ENCODE results near the gene JAZF1. TPM values are rescaled to one million over a fixed set of nuclear protein-coding genes. Genes with fewer than 3 reads are reported as not detected.

JAZF1 gene
- total RNA-seq, 1 experiment from 2014 or later, result 36.6 TPM

GRCh38 chr7:27965650-27966049 lies 214.9 kb downstream of the JAZF1 start:
- Histone ChIP-seq H3K27me3 (replicated peaks) (no peaks in the 10 kb centered on the region), H3K4me1 (replicated peaks) (peaks cover 13% of the 10 kb centered on the region), H3K4me3 (no peak overlapping the region), H3K36me3 (peaks cover 4% of the 10 kb centered on the region; the same call in 1 of the 2 replicates), H3K9me3 (replicated peaks) (no peaks in the 10 kb centered on the region), H3K27ac (no peak overlapping the region)
- no peak for DNase-seq (ENCODE audit: low read depth in 1 of 2, low spot score in 2 of 2)

DNA sequence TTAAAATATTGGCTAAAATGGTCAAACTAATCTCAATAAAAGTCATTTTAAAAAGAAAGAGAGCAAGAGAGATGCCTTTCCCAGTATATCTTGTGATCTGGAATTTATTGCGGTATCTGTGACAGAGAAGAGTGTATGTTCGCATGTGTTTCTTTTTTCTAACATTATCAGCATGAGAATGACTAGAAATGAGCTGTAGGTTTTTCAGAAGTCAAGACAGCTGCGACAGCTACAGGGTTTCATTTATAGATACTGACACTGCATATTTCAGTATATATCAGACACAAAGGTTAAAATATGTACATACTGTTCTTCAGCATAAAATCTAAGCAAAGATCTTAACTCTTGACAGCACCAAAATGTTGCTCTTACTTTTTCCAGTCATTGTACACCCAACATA lies 215.8 kb downstream of the JAZF1 start:
- Histone ChIP-seq H3K9me3 (replicated peaks) (no peaks in the 10 kb centered on the region), H3K27me3 (replicated peaks) (no peaks in the 10 kb centered on the region), H3K27ac (no peak overlapping the region), H3K4me1 (replicated peaks) (peaks cover 13% of the 10 kb centered on the region), H3K36me3 (peaks cover 4% of the 10 kb centered on the region; the same call in 1 of the 2 replicates), H3K4me3 (no peak overlapping the region)
- no peak for DNase-seq (ENCODE audit: low read depth in 1 of 2, low spot score in 2 of 2)

DNA sequence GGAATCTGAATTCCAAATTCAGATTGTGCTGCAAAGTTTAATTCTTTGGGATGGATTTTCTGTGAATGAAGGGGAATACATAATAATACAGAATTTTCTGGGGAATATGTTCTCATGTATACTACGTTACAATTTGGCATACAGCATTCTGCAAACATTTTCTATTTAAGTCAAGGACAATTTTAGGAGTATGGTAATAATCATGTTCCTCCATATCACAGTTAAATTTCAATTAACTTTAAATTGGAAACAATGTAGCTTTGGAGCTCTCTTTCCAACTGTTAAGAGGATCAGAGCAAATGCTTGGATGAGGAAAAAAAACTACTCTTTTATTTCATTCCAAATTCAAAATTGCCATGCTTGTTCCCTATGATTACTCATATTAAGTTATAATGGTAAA lies 217.5 kb downstream of the JAZF1 start:
- Histone ChIP-seq H3K4me3 (no peak overlapping the region), H3K9me3 (replicated peaks) (no peaks in the 10 kb centered on the region), H3K27me3 (replicated peaks) (no peaks in the 10 kb centered on the region), H3K36me3 (no peaks in the 10 kb centered on the region), H3K27ac (no peak overlapping the region), H3K4me1 (replicated peaks) (peaks cover 13% of the 10 kb centered on the region)
- DNase-seq (ENCODE audit: low read depth in 1 of 2, low spot score in 2 of 2), result no peak

DNA sequence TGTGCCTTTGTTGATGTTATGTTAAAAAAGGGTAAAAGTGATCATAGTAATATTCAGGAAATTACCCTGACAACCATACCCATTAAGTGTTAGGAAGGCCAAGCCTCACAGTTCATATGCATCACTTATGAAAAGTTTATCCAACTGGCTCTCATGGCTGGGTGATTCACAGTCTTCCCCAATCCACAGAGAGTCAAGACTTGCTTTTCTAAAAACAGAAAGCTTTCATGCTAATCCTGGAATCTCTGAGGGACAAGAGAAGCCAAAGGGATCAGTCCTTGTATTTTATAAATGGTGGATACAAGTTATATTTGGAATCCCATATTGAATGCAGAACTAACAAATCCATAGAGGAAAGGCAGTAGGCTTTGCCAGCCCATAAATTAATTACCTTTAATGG lies 218.3 kb downstream of the JAZF1 start:
- Histone ChIP-seq H3K27me3 (replicated peaks) (no peaks in the 10 kb centered on the region), H3K4me3 (no peak overlapping the region), H3K27ac (no peak overlapping the region), H3K9me3 (replicated peaks) (no peaks in the 10 kb centered on the region), H3K4me1 (replicated peaks) (peaks cover 13% of the 10 kb centered on the region), H3K36me3 (no peaks in the 10 kb centered on the region)
- DNase-seq (ENCODE audit: low read depth in 1 of 2, low spot score in 2 of 2), result no peak

- Histone ChIP-seq H3K4me1 (replicated peaks) (peaks cover 13% of the 10 kb centered on the region), H3K27ac (no peak overlapping the region)
- peak; percentile 54 to 73 for DNase-seq (ENCODE audit: low read depth in 1 of 2, low spot score in 2 of 2)
These were observed 219.3 kb downstream of the JAZF1 start for GRCh38 chr7:27961255-27961654.

DNA sequence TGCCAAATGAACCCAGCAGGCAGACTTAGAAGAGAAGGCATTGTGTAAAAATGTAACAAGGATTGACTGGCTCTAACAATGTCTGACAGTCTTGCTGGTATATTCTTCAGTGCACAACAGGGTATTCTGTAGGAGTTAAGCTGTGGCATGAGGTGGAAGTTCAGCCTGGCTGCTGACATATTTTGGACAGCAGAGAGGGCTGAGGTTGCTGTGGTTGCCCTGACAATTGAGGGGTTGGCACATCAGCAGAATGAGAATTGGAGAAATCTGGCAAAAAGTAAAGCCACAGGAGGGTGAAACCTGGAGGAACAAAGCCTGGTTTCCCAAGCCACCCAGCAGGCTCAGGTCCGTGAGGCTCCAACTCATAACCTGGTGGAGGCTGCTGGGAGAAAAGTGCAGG lies 220.2 kb downstream of the JAZF1 start:
- DNase-seq (ENCODE audit: low read depth in 1 of 2, low spot score in 2 of 2), result no peak
- Histone ChIP-seq H3K9me3 (replicated peaks) (no peaks in the 10 kb centered on the region), H3K4me1 (replicated peaks) (peaks cover 13% of the 10 kb centered on the region), H3K4me3 (no peak overlapping the region), H3K27ac (no peak overlapping the region), H3K27me3 (replicated peaks) (no peaks in the 10 kb centered on the region), H3K36me3 (no peaks in the 10 kb centered on the region)

More at GRCh38 chr7:27961255-27961654, 219.3 kb downstream of the JAZF1 start:
- Histone ChIP-seq H3K4me3 (no peak overlapping the region), H3K27me3 (replicated peaks) (no peaks in the 10 kb centered on the region), H3K9me3 (replicated peaks) (no peaks in the 10 kb centered on the region), H3K36me3 (no peaks in the 10 kb centered on the region)

GRCh38 chr7:27958933-27959548 lies 221.6 kb downstream of the JAZF1 start:
- Histone ChIP-seq H3K36me3 (no peaks in the 10 kb centered on the region), H3K27ac (no peak overlapping the region), H3K4me1 (replicated peaks) (peaks cover 13% of the 10 kb centered on the region), H3K27me3 (replicated peaks) (no peaks in the 10 kb centered on the region), H3K9me3 (replicated peaks) (no peaks in the 10 kb centered on the region), H3K4me3 (no peak overlapping the region)
- DNase-seq (ENCODE audit: low read depth in 1 of 2, low spot score in 2 of 2), result no peak

GRCh38 chr7:27955596-27955995 lies 225.0 kb downstream of the JAZF1 start:
- H3K27ac ChIP-seq, result no peak overlapping the region
- DNase-seq (ENCODE audit: low read depth in 1 of 2, low spot score in 2 of 2), result no peak
- no peaks in the 10 kb centered on the region for H3K27me3 ChIP-seq (replicated peaks)
- H3K4me1 ChIP-seq (replicated peaks), result no peaks in the 10 kb centered on the region
- no peaks in the 10 kb centered on the region for H3K9me3 ChIP-seq (replicated peaks)
- no peaks in the 10 kb centered on the region for H3K36me3 ChIP-seq
- no peak overlapping the region for H3K4me3 ChIP-seq

- no peaks in the 10 kb centered on the region for H3K27me3 ChIP-seq (replicated peaks)
- H3K36me3 ChIP-seq, result no peaks in the 10 kb centered on the region
- H3K27ac ChIP-seq, result no peak overlapping the region
- H3K4me1 ChIP-seq (replicated peaks), result no peaks in the 10 kb centered on the region
- no peak overlapping the region for H3K4me3 ChIP-seq
- H3K9me3 ChIP-seq (replicated peaks), result no peaks in the 10 kb centered on the region
- no peak for DNase-seq (ENCODE audit: low read depth in 1 of 2, low spot score in 2 of 2)
These were observed 225.6 kb downstream of the JAZF1 start for GRCh38 chr7:27955011-27955410.

- Histone ChIP-seq H3K4me1 (replicated peaks) (no peaks in the 10 kb centered on the region), H3K27me3 (replicated peaks) (no peaks in the 10 kb centered on the region), H3K36me3 (no peaks in the 10 kb centered on the region), H3K27ac (no peak overlapping the region), H3K4me3 (no peak overlapping the region), H3K9me3 (replicated peaks) (no peaks in the 10 kb centered on the region)
- no peak for DNase-seq (ENCODE audit: low read depth in 1 of 2, low spot score in 2 of 2)
These were observed 226.8 kb downstream of the JAZF1 start for GRCh38 chr7:27953777-27954176.

DNA sequence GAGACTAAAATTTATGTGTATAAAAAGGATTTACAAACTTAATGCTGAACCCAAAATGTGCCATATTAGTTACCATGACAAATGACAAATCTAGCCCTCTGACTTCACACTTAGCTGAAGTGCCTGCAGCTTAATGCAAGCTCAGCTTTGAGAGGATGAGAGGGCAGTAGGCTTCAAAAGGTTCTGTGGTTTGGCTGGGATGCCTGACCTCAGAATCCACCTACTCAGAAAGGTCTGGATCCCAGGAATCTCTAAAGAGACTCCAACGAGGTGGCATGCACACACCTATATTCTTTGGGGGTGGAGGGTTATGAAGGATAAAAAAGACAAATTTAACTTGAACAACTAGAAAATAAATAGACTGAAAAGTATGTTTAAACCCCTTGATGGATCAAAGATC lies 227.2 kb downstream of the JAZF1 start:
- no peak for DNase-seq (ENCODE audit: low read depth in 1 of 2, low spot score in 2 of 2)
- Histone ChIP-seq H3K4me3 (no peak overlapping the region), H3K9me3 (replicated peaks) (no peaks in the 10 kb centered on the region), H3K27me3 (replicated peaks) (no peaks in the 10 kb centered on the region), H3K36me3 (no peaks in the 10 kb centered on the region), H3K27ac (no peak overlapping the region), H3K4me1 (replicated peaks) (no peaks in the 10 kb centered on the region)

DNA sequence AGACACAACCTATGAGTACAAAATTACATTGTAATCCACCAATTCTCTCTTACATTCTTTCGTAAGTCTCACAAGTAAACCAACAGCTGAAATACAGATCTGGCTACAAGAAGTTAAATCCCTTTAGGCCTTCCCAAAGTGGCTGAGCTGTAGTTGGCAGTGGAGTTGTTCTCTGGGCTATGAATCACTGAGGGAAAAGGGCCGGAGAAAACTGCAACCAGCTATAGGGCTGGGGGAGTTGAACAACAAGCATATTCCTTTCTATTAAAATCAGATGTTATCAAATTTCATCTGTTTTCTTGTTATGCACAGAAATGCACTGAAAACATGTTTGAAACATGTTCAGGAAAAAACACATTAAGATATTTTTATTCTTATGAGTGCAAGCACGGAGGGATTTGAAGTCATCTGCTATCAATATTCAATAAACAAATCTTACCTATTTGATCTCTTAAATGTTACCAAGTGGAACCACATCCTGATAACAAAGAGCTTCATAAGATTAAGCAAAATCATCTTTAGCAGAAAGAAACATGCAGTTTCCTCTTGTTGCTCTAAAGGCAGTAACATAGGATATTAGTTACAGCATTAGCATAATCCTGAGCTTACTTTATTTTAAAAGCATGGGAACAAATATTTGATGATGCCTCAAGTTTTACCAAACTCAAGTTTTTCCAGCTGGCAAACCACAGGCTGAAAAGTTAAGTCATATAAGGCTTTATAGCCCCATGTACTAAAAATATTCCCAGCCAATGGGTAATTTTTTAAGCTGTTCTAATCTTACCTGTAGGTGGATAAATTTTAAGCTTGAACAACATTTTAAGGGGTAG lies 227.9 kb downstream of the JAZF1 start:
- Histone ChIP-seq H3K9me3 (replicated peaks) (no peaks in the 10 kb centered on the region), H3K36me3 (no peaks in the 10 kb centered on the region), H3K4me3 (no peak overlapping the region), H3K4me1 (replicated peaks) (no peaks in the 10 kb centered on the region), H3K27me3 (replicated peaks) (no peaks in the 10 kb centered on the region), H3K27ac (no peak overlapping the region)
- DNase-seq (ENCODE audit: low read depth in 1 of 2, low spot score in 2 of 2), result no peak

GRCh38 chr7:27950123-27950522 lies 230.5 kb downstream of the JAZF1 start:
- Histone ChIP-seq H3K27me3 (replicated peaks) (no peaks in the 10 kb centered on the region), H3K4me3 (no peak overlapping the region), H3K9me3 (replicated peaks) (no peaks in the 10 kb centered on the region), H3K36me3 (no peaks in the 10 kb centered on the region), H3K4me1 (replicated peaks) (no peaks in the 10 kb centered on the region), H3K27ac (no peak overlapping the region)
- no peak for DNase-seq (ENCODE audit: low read depth in 1 of 2, low spot score in 2 of 2)

DNA sequence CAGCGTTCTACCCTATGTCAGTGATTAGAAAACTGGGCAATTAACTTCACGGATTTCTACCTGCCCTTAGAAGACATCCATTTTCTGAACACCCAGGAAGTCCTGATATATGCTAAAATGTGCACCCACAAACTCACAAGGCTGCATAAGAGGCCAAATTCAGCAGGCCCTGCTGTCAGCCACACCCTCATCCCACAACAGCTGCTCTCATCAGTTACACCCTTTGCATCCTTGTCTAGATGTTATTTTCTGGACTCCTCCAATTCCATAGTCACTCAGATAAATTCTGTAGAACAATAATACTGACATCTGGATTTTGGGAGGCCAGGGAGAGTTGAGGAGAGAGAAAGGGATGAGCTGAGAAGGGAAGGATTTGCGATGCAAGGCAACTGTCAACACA lies 231.7 kb downstream of the JAZF1 start:
- Histone ChIP-seq H3K4me3 (no peak overlapping the region), H3K4me1 (replicated peaks) (no peaks in the 10 kb centered on the region), H3K9me3 (replicated peaks) (no peaks in the 10 kb centered on the region), H3K27me3 (replicated peaks) (no peaks in the 10 kb centered on the region), H3K27ac (no peak overlapping the region), H3K36me3 (no peaks in the 10 kb centered on the region)
- no peak for DNase-seq (ENCODE audit: low read depth in 1 of 2, low spot score in 2 of 2)
